ENCODE measurements around the gene MTCL1. TPM values are rescaled to one million over a fixed set of nuclear protein-coding genes. Genes with fewer than 3 reads are reported as not detected.

Gene MTCL1
- total RNA-seq, 1 experiment from 2014 or later = 297 TPM

GRCh38 chr18:8780227-8780626 lies 74.9 kb downstream of the MTCL1 start:
- intact Hi-C loops (cut with micrococcal nuclease; ENCODE audit: unreplicated experiment) = no loop called here
- Mint-ChIP-seq H3K27ac (ENCODE audit: unreplicated experiment) (no peak overlapping the region), H3K27me3 (ENCODE audit: unreplicated experiment) (no peaks in the 10 kb centered on the region), H3K4me3 (ENCODE audit: low read depth, unreplicated experiment) (no peak overlapping the region), H3K9me3 (ENCODE audit: low read depth, unreplicated experiment) (no peaks in the 10 kb centered on the region), H3K36me3 (ENCODE audit: insufficient read depth, unreplicated experiment) (peaks cover 58% of the 10 kb centered on the region), H3K4me1 (ENCODE audit: low read depth, unreplicated experiment) (peaks cover 16% of the 10 kb centered on the region)
- DNase-seq = no peak
- no peak for TF ChIP-seq CTCF (IDR thresholded peaks at IDR 0.05; ENCODE audit: unreplicated experiment)
- no TSS peak for BruUV-seq (replicated peaks)
- CTCF ChIA-PET = interaction anchor here (0.6 kb wide), 1 partner anchor 420 kb away, joined by 5 read pairs; no protein-coding TSS in a partner anchor

GRCh38 chr18:8781671-8782070 lies 76.3 kb downstream of the MTCL1 start:
- Mint-ChIP-seq H3K9me3 (ENCODE audit: low read depth, unreplicated experiment) (no peaks in the 10 kb centered on the region), H3K36me3 (ENCODE audit: insufficient read depth, unreplicated experiment) (peaks cover 72% of the 10 kb centered on the region), H3K27me3 (ENCODE audit: unreplicated experiment) (no peaks in the 10 kb centered on the region), H3K4me3 (ENCODE audit: low read depth, unreplicated experiment) (no peak overlapping the region), H3K27ac (ENCODE audit: unreplicated experiment) (peak overlapping the region; percentile 52), H3K4me1 (ENCODE audit: low read depth, unreplicated experiment) (peaks cover 16% of the 10 kb centered on the region)
- BruUV-seq (replicated peaks) = no TSS peak
- TF ChIP-seq CTCF (IDR thresholded peaks at IDR 0.05; ENCODE audit: unreplicated experiment) = no peak
- CTCF ChIA-PET = no interaction called here
- intact Hi-C loops (cut with micrococcal nuclease; ENCODE audit: unreplicated experiment) = no loop called here
- no peak for DNase-seq

- no peaks in the 10 kb centered on the region for H3K27me3 Mint-ChIP-seq (ENCODE audit: unreplicated experiment)
- CTCF ChIA-PET = no interaction called here
- intact Hi-C loops (cut with micrococcal nuclease; ENCODE audit: unreplicated experiment) = no loop called here
- H3K27ac Mint-ChIP-seq (ENCODE audit: unreplicated experiment) = peak overlapping the region; percentile 46
- no peak for DNase-seq
- H3K4me1 Mint-ChIP-seq (ENCODE audit: low read depth, unreplicated experiment) = peaks cover 7% of the 10 kb centered on the region
- no peaks in the 10 kb centered on the region for H3K9me3 Mint-ChIP-seq (ENCODE audit: low read depth, unreplicated experiment)
- peak overlapping the region; percentile 17 for H3K4me3 Mint-ChIP-seq (ENCODE audit: low read depth, unreplicated experiment)
- no peak for TF ChIP-seq CTCF (IDR thresholded peaks at IDR 0.05; ENCODE audit: unreplicated experiment)
- BruUV-seq (replicated peaks) = no TSS peak
- H3K36me3 Mint-ChIP-seq (ENCODE audit: insufficient read depth, unreplicated experiment) = peaks cover 71% of the 10 kb centered on the region
These were observed 78.1 kb downstream of the MTCL1 start for GRCh38 chr18:8783335-8783993.

- Mint-ChIP-seq H3K9me3 (ENCODE audit: low read depth, unreplicated experiment) (no peaks in the 10 kb centered on the region), H3K27me3 (ENCODE audit: unreplicated experiment) (no peaks in the 10 kb centered on the region), H3K4me1 (ENCODE audit: low read depth, unreplicated experiment) (peaks cover 9% of the 10 kb centered on the region), H3K36me3 (ENCODE audit: insufficient read depth, unreplicated experiment) (peaks cover 70% of the 10 kb centered on the region), H3K4me3 (ENCODE audit: low read depth, unreplicated experiment) (no peak overlapping the region), H3K27ac (ENCODE audit: unreplicated experiment) (peak overlapping the region; percentile 46)
- intact Hi-C loops (cut with micrococcal nuclease; ENCODE audit: unreplicated experiment) = no loop called here
- DNase-seq = no peak
- CTCF ChIA-PET = no interaction called here
- TF ChIP-seq CTCF (IDR thresholded peaks at IDR 0.05; ENCODE audit: unreplicated experiment) = no peak
- BruUV-seq (replicated peaks) = no TSS peak
These were observed 78.7 kb downstream of the MTCL1 start for GRCh38 chr18:8783994-8784530.

All from Calu3 (cell line).